H1 (cell line): ENCODE measurements around the gene PITPNC1. TPM values are rescaled to one million over a fixed set of nuclear protein-coding genes. Genes with fewer than 3 reads are reported as not detected.

Experiments
- CTCF ChIA-PET: fragments of 300-600 bp; sonication (Branson Sonifier 250); formaldehyde crosslinking; loops from one replicate; lab custom pipeline; 2021; ENCODE audit not compliant: partially characterized antibody; lab: Charles Lee
- POLR2A ChIA-PET: fragments of 300-600 bp; sonication (Branson Sonifier 250); formaldehyde crosslinking; loops from one replicate; lab custom pipeline; 2021; ENCODE audit warnings: inconsistent platforms; ENCODE audit not compliant: partially characterized antibody; lab: Charles Lee
- DNase-seq, 2 experiments: peaks; one replicate each; pipeline versions ENCODE4 v3.0.0 to v3.0.0-alpha.2; 2010 to 2022; ENCODE audit warnings: low spot score in 2 of 2, low read depth in 1 of 2, mixed read lengths in 1 of 2
- FAIRE-seq: peaks from 2 replicates; lab custom pipeline; 2011; peaks lifted over from hg19 to GRCh38; lab: Jason Lieb, UNC
- H2AFZ ChIP-seq: 2 replicates; pipeline ENCODE4 v1.8.1; 2012; ENCODE audit warnings: low read length, inconsistent platforms
- H2AK5ac ChIP-seq: 2 replicates; pipeline ENCODE4 v1.6.1; 2013; ENCODE audit warnings: low read depth, low read length
- H2BK120ac ChIP-seq: replicated peaks from 2 replicates; pipeline ENCODE3; 2013; ENCODE audit warnings: low read depth, low read length, inconsistent platforms
- H2BK12ac ChIP-seq: 2 replicates; pipeline ENCODE4 v1.6.1; 2013; ENCODE audit warnings: low read depth, low read length
- H2BK15ac ChIP-seq: 2 replicates; pipeline ENCODE4 v1.6.1; 2013; ENCODE audit warnings: low read length
- H2BK20ac ChIP-seq: 2 replicates; pipeline ENCODE4 v1.6.1; 2013; ENCODE audit warnings: low read length
- H2BK5ac ChIP-seq: 2 replicates; pipeline ENCODE4 v1.6.1; 2013; ENCODE audit warnings: low read depth, low read length
- H3K14ac ChIP-seq: 2 replicates; pipeline ENCODE4 v1.6.1; 2013; ENCODE audit warnings: inconsistent platforms; ENCODE audit not compliant: insufficient read length
- H3K18ac ChIP-seq: 2 replicates; pipeline ENCODE4 v1.6.1; 2013; ENCODE audit warnings: low read length; ENCODE audit errors: extremely low read depth
- H3K23ac ChIP-seq: 2 replicates; pipeline ENCODE4 v1.6.1; 2013; ENCODE audit warnings: inconsistent platforms; ENCODE audit not compliant: insufficient read length
- H3K23me2 ChIP-seq: 2 replicates; pipeline ENCODE4 v1.6.1; 2013; ENCODE audit warnings: low read depth, low read length
- H3K27ac ChIP-seq: 2 replicates; pipeline ENCODE4 v1.6.1; 2011; ENCODE audit warnings: low read depth, low read length, inconsistent platforms
- H3K27me3 ChIP-seq, 4 experiments: replicated peaks in 1 of 4; 1 replicate in 1 of 4; 2 replicates in 3 of 4; pipeline versions ENCODE4 v1.6.1 to v1.8.1; 2011 to 2013; ENCODE audit warnings: low read length in 3 of 4, mild to moderate bottlenecking in 3 of 4, inconsistent platforms in 2 of 4, mixed read lengths in 2 of 4, moderate library complexity in 1 of 4; ENCODE audit not compliant: control insufficient read depth in 3 of 4, insufficient read depth in 3 of 4; ENCODE audit errors: extremely low read depth in 1 of 4
- H3K36me3 ChIP-seq, 4 experiments: 2 replicates each; pipeline versions ENCODE4 v1.6.1 to v1.8.1; 2011 to 2013; ENCODE audit warnings: mild to moderate bottlenecking in 4 of 4, low read length in 3 of 4, moderate library complexity in 2 of 4, control low read depth in 1 of 4, inconsistent platforms in 1 of 4; ENCODE audit not compliant: insufficient read depth in 4 of 4, control insufficient read depth in 2 of 4
- H3K4ac ChIP-seq: replicated peaks from 2 replicates; pipeline ENCODE3; 2013; ENCODE audit warnings: low read length, low read depth, mixed read lengths, inconsistent platforms; ENCODE audit not compliant: insufficient read length
- H3K4me1 ChIP-seq, 4 experiments: replicated peaks in 1 of 4; 1 replicate in 1 of 4; 2 replicates in 3 of 4; pipeline versions ENCODE4 v1.6.1 to v1.8.1; 2011 to 2013; ENCODE audit warnings: low read length in 3 of 4, inconsistent platforms in 2 of 4, mixed read lengths in 1 of 4; ENCODE audit not compliant: insufficient read depth in 4 of 4, control insufficient read depth in 3 of 4
- H3K4me2 ChIP-seq, 2 experiments: 2 replicates each; pipeline versions ENCODE4 v1.6.1 to v1.8.1; 2011 to 2013; ENCODE audit warnings: low read depth in 2 of 2, low read length in 2 of 2, control low read depth in 1 of 2, inconsistent platforms in 1 of 2, mild to moderate bottlenecking in 1 of 2; ENCODE audit not compliant: insufficient read depth in 1 of 2
- H3K4me3 ChIP-seq, 4 experiments: fragments of 200-600, 300-600 bp in 1 of 4; sonication (generic), shearing (Covaris generic), sonication (Bioruptor Twin) in 1 of 4; 2 replicates each; pipeline versions ENCODE4 v1.5.1 to v1.8.1; 2011 to 2016; ENCODE audit warnings: low read length in 4 of 4, low read depth in 3 of 4, control low read depth in 2 of 4, inconsistent platforms in 2 of 4, mild to moderate bottlenecking in 2 of 4, mixed read lengths in 1 of 4, moderate library complexity in 1 of 4; ENCODE audit not compliant: insufficient read depth in 2 of 4; ENCODE audit errors: extremely low read depth in 1 of 4
- H3K56ac ChIP-seq: replicated peaks from 2 replicates; pipeline ENCODE3; 2013; ENCODE audit warnings: low read depth, mild to moderate bottlenecking, mixed read lengths, low read length, inconsistent platforms; ENCODE audit not compliant: insufficient read length
- H3K79me1 ChIP-seq: 2 replicates; pipeline ENCODE4 v1.6.1; 2013; ENCODE audit warnings: low read depth, low read length, control low read depth
- H3K79me2 ChIP-seq, 2 experiments: 2 replicates each; pipeline versions ENCODE4 v1.6.1 to v1.8.1; 2012 to 2013; ENCODE audit warnings: low read length in 2 of 2, mild to moderate bottlenecking in 2 of 2, inconsistent platforms in 1 of 2; ENCODE audit not compliant: insufficient read depth in 2 of 2, control insufficient read depth in 1 of 2
- H3K9ac ChIP-seq, 4 experiments: replicated peaks in 1 of 4; 1 replicate in 1 of 4; 2 replicates in 3 of 4; pipeline versions ENCODE4 v1.6.1 to v1.8.1; 2011 to 2013; ENCODE audit warnings: low read depth in 3 of 4, low read length in 3 of 4, control low read depth in 2 of 4, mild to moderate bottlenecking in 2 of 4, moderate library complexity in 2 of 4, inconsistent platforms in 1 of 4; ENCODE audit errors: extremely low read depth in 1 of 4
- H3K9me3 ChIP-seq, 2 experiments: 2 replicates each; pipeline versions ENCODE4 v1.6.1 to v1.8.1; 2012 to 2013; ENCODE audit warnings: mild to moderate bottlenecking in 2 of 2, moderate library complexity in 2 of 2, control low read depth in 1 of 2, inconsistent platforms in 1 of 2, low read depth in 1 of 2, low read length in 1 of 2, mixed read lengths in 1 of 2; ENCODE audit not compliant: insufficient read depth in 2 of 2
- H4K20me1 ChIP-seq, 2 experiments: replicated peaks in 1 of 2; 2 replicates each; pipeline versions ENCODE3 to v1.8.1; 2011 to 2013; ENCODE audit warnings: inconsistent platforms in 2 of 2, low read length in 2 of 2, mild to moderate bottlenecking in 1 of 2; ENCODE audit not compliant: insufficient read depth in 2 of 2, control insufficient read depth in 1 of 2
- H4K5ac ChIP-seq: 2 replicates; pipeline ENCODE4 v1.6.1; 2013; ENCODE audit warnings: low read length, low read depth, mixed read lengths, inconsistent platforms; ENCODE audit not compliant: insufficient read length
- H4K8ac ChIP-seq: 2 replicates; pipeline ENCODE4 v1.8.0; 2013; ENCODE audit warnings: mild to moderate bottlenecking, moderate library complexity, low read length, inconsistent platforms; ENCODE audit not compliant: insufficient read depth; ENCODE audit errors: extremely low read depth
- H4K91ac ChIP-seq: replicated peaks from 2 replicates; pipeline ENCODE3; 2013; ENCODE audit warnings: low read length, mixed read lengths, inconsistent platforms; ENCODE audit not compliant: insufficient read length
- ATF3 ChIP-seq: IDR thresholded peaks from 2 replicates; pipeline ENCODE4 v1.6.1; 2011; ENCODE audit warnings: low read depth, mild to moderate bottlenecking, low read length; ENCODE audit not compliant: insufficient read depth
- BCL11A ChIP-seq, 2 experiments: IDR thresholded peaks; one replicate each; pipeline ENCODE4 v1.6.1; 2011; ENCODE audit warnings: low read depth in 2 of 2, low read length in 2 of 2, mild to moderate bottlenecking in 2 of 2
- JUND ChIP-seq: IDR thresholded peaks from 2 replicates; pipeline ENCODE4 v1.6.1; 2011; ENCODE audit warnings: mild to moderate bottlenecking, improper control_type of control experiment, low read length
- MAFK ChIP-seq: IDR thresholded peaks from 2 replicates; pipeline ENCODE4 v1.6.1; 2012; ENCODE audit warnings: low read depth, mild to moderate bottlenecking, improper control_type of control experiment, low read length
- POLR2AphosphoS5 ChIP-seq: IDR thresholded peaks from 2 replicates; pipeline ENCODE4 v1.6.1; 2011; ENCODE audit warnings: low read depth, low read length
- RXRA ChIP-seq: IDR thresholded peaks from 2 replicates; pipeline ENCODE4 v1.6.1; 2011; ENCODE audit warnings: low read depth, mild to moderate bottlenecking, low read length, moderate library complexity; ENCODE audit not compliant: insufficient read depth
- SIRT6 ChIP-seq: IDR thresholded peaks from one replicate; pipeline ENCODE4 v1.7.1; 2012; ENCODE audit warnings: low read length, inconsistent platforms
- SRF ChIP-seq: IDR thresholded peaks from 2 replicates; pipeline ENCODE4 v1.6.1; 2011; ENCODE audit warnings: mild to moderate bottlenecking, low read depth, low read length, moderate library complexity
- TBP ChIP-seq: IDR thresholded peaks from 2 replicates; pipeline ENCODE4 v1.6.1; 2011; ENCODE audit warnings: low read depth, low read length, improper control_type of control experiment
- TEAD4 ChIP-seq: IDR thresholded peaks from 2 replicates; pipeline ENCODE4 v1.6.1; 2012; ENCODE audit warnings: low read depth, low read length, inconsistent platforms, mixed read lengths
- WGBS, 2 experiments: shearing (Covaris generic) in 1 of 2; methylation state at CpG; one replicate each; pipeline versions ENCODE4 v1.1.6 to v1.1.7; 2013 to 2015; ENCODE audit warnings: low lambda C conversion rate in 2 of 2, mixed read lengths in 2 of 2, inconsistent platforms in 1 of 2, low coverage in 1 of 2, missing lambda C conversion rate in 1 of 2; ENCODE audit not compliant: insufficient replicate concordance in 2 of 2, insufficient coverage in 1 of 2, insufficient read length in 1 of 2; ENCODE audit errors: extremely low coverage in 1 of 2, missing lambda C conversion rate in 1 of 2; 5-methylcytosine and 5-hydroxymethylcytosine counted together
- polyA plus RNA-seq, 7 experiments: library from polyadenylated mRNA; depleted of rRNA in 3 of 7; stranded (reverse) in 5 of 7; unstranded in 2 of 7; fragments of >200 nt in 5 of 7; fragments of 200-250 nt in 2 of 7; gene quantifications; 1 replicate in 5 of 7; 2 replicates in 1 of 7; 4 replicates in 1 of 7; pipeline versions ENCODE4 v1.2.1 to v1.2.3, GENCODE V29; 2011 to 2013; ENCODE audit warnings: missing spikeins in 2 of 7, mixed read lengths in 2 of 7
- total RNA-seq: library from RNA; stranded (reverse); fragmentation: NEBNext Ultra II Directional; extraction: Animal tissue kit (Norgen Biotek cat#: 25700); gene quantifications from 2 replicates; pipeline ENCODE4 v1.2.1, GENCODE V29; 2021
- TF ChIP-seq, protein P1 (sequence below), 3 experiments: IDR thresholded peaks; 1 replicate in 2 of 3; 2 replicates in 1 of 3; pipeline versions ENCODE4 v1.5.1 to v1.6.1; 2011; ENCODE audit warnings: low read length in 3 of 3, mild to moderate bottlenecking in 3 of 3, inconsistent platforms in 2 of 3, low read depth in 1 of 3, moderate library complexity in 1 of 3; ENCODE audit not compliant: insufficient read depth in 1 of 3; ENCODE audit errors: control extremely low read depth in 1 of 3

Gene PITPNC1
- total and polyA plus RNA-seq, 2 of the 8 experiments (the other 6 are each of a cell fraction or from before 2014, with no cell fraction given): 17.6 to 54.7 TPM

DNA sequence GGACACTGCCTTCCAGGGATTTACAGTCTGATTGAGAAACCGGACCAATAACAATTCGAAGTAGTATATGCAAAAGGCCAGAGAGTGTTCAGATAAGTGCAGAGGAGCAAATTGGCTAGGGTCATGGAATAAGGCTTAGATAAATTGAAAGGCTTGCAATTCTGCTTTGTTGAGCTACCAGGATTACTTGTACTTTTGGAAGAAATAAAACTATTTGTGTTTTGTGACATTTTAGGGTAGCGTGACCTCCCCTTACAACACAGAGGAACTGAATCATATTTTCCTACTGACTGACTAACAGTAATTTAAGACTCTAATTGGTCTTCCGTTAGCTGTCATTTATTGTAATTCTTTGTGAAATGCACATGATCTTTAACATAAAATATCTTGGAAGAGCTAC is 104.7 kb downstream of the PITPNC1 start:
- Histone ChIP-seq H3K56ac (no peak overlapping the region), H4K91ac (no peak overlapping the region), H3K23me2 (no peaks in the 10 kb centered on the region), H3K4me2 (no peak overlapping the region), H3K27ac (no peak overlapping the region), H2BK5ac (no peak overlapping the region), H2AFZ (no peak overlapping the region), H3K36me3 (no peaks in the 10 kb centered on the region), H2BK120ac (no peak overlapping the region), H4K20me1 (no peaks in the 10 kb centered on the region), H2BK12ac (no peak overlapping the region), H2AK5ac (no peak overlapping the region), H3K4ac (no peak overlapping the region), H3K4me1 (peaks cover 0 to 13% (median 5%) of the 10 kb centered on the region in 4 experiments; a peak in 5 of 7 replicates), H3K27me3 (no peaks in the 10 kb centered on the region), H3K4me3 (no peak overlapping the region), H3K9me3 (no peaks in the 10 kb centered on the region), H3K79me2 (peaks cover 0 to 79% of the 10 kb centered on the region in 2 experiments; a peak in 3 of 4 replicates), H3K18ac (no peak overlapping the region), H3K79me1 (peaks cover 7% of the 10 kb centered on the region; the same call in 1 of the 2 replicates), H3K23ac (no peak overlapping the region), H3K14ac (no peak overlapping the region), H4K5ac (no peak overlapping the region), H2BK15ac (no peak overlapping the region), H4K8ac (no peak overlapping the region), H3K9ac (no peak overlapping the region), H2BK20ac (no peak overlapping the region)
- TF ChIP-seq JUND: no peak
- TF ChIP-seq MAFK: no peak
- TF ChIP-seq SRF: no peak
- no peak for TF ChIP-seq RXRA
- no peak for TF ChIP-seq TEAD4
- TF ChIP-seq BCL11A (IDR thresholded peaks at IDR 0.05; ENCODE audit: low read depth in 2 of 2, low read length in 2 of 2): no peak
- no peak for TF ChIP-seq ATF3
- no peak for TF ChIP-seq TBP
- TF ChIP-seq POLR2AphosphoS5: no peak
- no peak for TF ChIP-seq SIRT6
- TF ChIP-seq, protein P1, sequence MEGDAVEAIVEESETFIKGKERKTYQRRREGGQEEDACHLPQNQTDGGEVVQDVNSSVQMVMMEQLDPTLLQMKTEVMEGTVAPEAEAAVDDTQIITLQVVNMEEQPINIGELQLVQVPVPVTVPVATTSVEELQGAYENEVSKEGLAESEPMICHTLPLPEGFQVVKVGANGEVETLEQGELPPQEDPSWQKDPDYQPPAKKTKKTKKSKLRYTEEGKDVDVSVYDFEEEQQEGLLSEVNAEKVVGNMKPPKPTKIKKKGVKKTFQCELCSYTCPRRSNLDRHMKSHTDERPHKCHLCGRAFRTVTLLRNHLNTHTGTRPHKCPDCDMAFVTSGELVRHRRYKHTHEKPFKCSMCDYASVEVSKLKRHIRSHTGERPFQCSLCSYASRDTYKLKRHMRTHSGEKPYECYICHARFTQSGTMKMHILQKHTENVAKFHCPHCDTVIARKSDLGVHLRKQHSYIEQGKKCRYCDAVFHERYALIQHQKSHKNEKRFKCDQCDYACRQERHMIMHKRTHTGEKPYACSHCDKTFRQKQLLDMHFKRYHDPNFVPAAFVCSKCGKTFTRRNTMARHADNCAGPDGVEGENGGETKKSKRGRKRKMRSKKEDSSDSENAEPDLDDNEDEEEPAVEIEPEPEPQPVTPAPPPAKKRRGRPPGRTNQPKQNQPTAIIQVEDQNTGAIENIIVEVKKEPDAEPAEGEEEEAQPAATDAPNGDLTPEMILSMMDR (IDR thresholded peaks at IDR 0.05; ENCODE audit: control extremely low read depth in 1 of 3, insufficient read depth in 1 of 3, low read depth in 1 of 3, low read length in 3 of 3): no peak
- DNase-seq (no peak), FAIRE-seq (no peak)
- POLR2A ChIA-PET: no interaction called here
- 92% methylated on average over 4 of the region's 4 CpGs; no CpG with 5 or more reads in 1 of the 2 experiments for WGBS, 2 experiments
- CTCF ChIA-PET: interaction anchor here (1.0 to 1.6 kb wide), 6 partner anchors 9 to 95 kb away, joined by 3 to 4 read pairs (median 4); no protein-coding TSS in a partner anchor
